ENCODE data around the gene ZDHHC14. TPM values are rescaled to one million over a fixed set of nuclear protein-coding genes. Genes with fewer than 3 reads are reported as not detected.

ZDHHC14 gene
- total and polyA plus RNA-seq, 2 of the 8 experiments (the other 6 are each of a cell fraction or from before 2014, with no cell fraction given) = 2.9 to 5.3 TPM

DNA sequence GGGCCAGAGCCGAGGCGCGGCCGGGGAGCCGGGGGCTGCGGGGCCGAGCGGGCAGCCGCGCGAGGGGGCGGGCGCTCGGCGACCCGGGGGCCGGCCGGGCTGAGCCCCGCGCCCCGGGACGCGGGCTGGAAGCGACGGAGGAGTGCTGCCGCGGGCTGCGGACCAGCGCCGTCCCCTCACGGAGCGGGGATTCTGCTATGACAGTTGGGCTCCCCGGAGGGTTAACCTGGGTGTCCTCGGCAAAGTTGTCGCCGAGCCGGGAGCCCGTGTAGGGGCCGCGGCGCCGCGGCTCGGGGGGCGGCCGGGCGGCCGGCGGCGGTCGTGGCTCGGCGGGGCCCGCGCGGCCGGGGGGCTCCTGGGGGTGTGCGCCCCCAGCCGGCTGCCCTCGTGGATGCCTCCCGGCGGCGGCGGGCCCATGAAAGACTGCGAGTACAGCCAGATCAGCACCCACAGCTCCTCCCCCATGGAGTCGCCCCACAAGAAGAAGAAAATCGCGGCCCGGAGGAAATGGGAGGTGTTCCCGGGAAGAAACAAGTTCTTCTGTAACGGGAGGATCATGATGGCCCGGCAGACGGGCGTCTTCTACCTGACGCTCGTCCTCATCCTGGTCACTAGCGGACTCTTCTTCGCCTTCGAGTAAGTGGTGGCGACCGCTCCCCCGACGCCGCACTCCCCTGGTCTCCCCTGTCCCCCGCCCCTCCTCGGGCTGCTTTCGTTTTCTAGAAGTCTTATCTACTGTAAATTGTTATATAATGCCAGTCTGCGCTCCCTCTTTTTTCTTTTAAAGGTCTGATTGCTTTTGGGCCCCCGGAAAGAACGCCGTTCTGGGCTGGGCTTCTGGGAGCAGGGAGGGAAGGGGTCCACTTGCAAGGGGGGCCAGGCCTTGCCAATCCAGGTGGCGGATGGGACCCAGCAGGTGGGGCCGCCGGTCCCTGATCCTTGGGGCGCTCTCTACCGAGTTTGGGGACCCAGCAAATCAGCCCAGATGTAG lies 936 bp downstream of the ZDHHC14 start:
- POLR2A ChIA-PET (ENCODE audit: partially characterized antibody) = no interaction called here
- no peak for FAIRE-seq
- peak overlapping the region in 1 of 4 experiments; percentile 53; a peak in 1 of 7 replicates for H3K9ac ChIP-seq (replicated peaks in 1 of 4; ENCODE audit: extremely low read depth in 1 of 4, low read depth in 3 of 4, low read length in 3 of 4)

More for the DNA sequence above, 936 bp downstream of the ZDHHC14 start:
- no peaks in the 10 kb centered on the region; a peak in 1 of 4 replicates for H3K79me2 ChIP-seq (ENCODE audit: control insufficient read depth in 1 of 2, insufficient read depth in 2 of 2, low read length in 2 of 2)
- H3K4me1 ChIP-seq (replicated peaks in 1 of 4; ENCODE audit: control insufficient read depth in 3 of 4, insufficient read depth in 4 of 4, low read length in 3 of 4) = peaks cover 0 to 4% (median 2%) of the 10 kb centered on the region in 4 experiments; a peak in 4 of 7 replicates
- H3K23me2 ChIP-seq (ENCODE audit: low read depth, low read length) = no peaks in the 10 kb centered on the region; the same call in 1 of the 2 replicates
- H4K20me1 ChIP-seq (replicated peaks in 1 of 2; ENCODE audit: control insufficient read depth in 1 of 2, insufficient read depth in 2 of 2, low read length in 2 of 2) = no peaks in the 10 kb centered on the region
- no peak overlapping the region for H3K14ac ChIP-seq (ENCODE audit: insufficient read length)
- no peak overlapping the region for H2BK15ac ChIP-seq (ENCODE audit: low read length)
- no peak overlapping the region for H3K23ac ChIP-seq (ENCODE audit: insufficient read length)
- CTCF ChIA-PET (ENCODE audit: partially characterized antibody) = interaction anchor here (1.1 kb wide), 1 partner anchor 67 kb away, joined by 3 read pairs; no protein-coding TSS in a partner anchor
- peak in 1 of 2 experiments; percentile 60 for DNase-seq (ENCODE audit: low read depth in 1 of 2, low spot score in 2 of 2)
- peak overlapping the region; percentile 28; the same call in 1 of the 2 replicates for H4K8ac ChIP-seq (ENCODE audit: extremely low read depth, insufficient read depth, low read length)
- peak overlapping the region; percentile 51; the same call in 1 of the 2 replicates for H2AFZ ChIP-seq (ENCODE audit: low read length)
- H4K5ac ChIP-seq (ENCODE audit: insufficient read length, low read depth, low read length) = no peak overlapping the region
- no peak overlapping the region for H2AK5ac ChIP-seq (ENCODE audit: low read depth, low read length)
- H3K9me3 ChIP-seq (ENCODE audit: insufficient read depth in 2 of 2, low read depth in 1 of 2, low read length in 1 of 2) = no peaks in the 10 kb centered on the region
- H3K18ac ChIP-seq (ENCODE audit: extremely low read depth, low read length) = no peak overlapping the region
- peak overlapping the region; percentile 53 to 83 (median 65) for H3K4me3 ChIP-seq (ENCODE audit: extremely low read depth in 1 of 4, insufficient read depth in 2 of 4, low read depth in 3 of 4, low read length in 4 of 4)
- no peaks in the 10 kb centered on the region for H3K36me3 ChIP-seq (ENCODE audit: control insufficient read depth in 2 of 4, insufficient read depth in 4 of 4, low read length in 3 of 4)
- peaks cover 5 to 19% (median 11%) of the 10 kb centered on the region in 4 experiments; a peak in 6 of 7 replicates for H3K27me3 ChIP-seq (replicated peaks in 1 of 4; ENCODE audit: control insufficient read depth in 3 of 4, extremely low read depth in 1 of 4, insufficient read depth in 3 of 4, low read length in 3 of 4)
- no peak overlapping the region for H2BK5ac ChIP-seq (ENCODE audit: low read depth, low read length)
- no peak overlapping the region for H3K27ac ChIP-seq (ENCODE audit: low read depth, low read length)
- 2% methylated on average over 21 of the region's 96 CpGs; no CpG with 5 or more reads in 1 of the 2 experiments for WGBS, 2 experiments (ENCODE audit: extremely low coverage in 1 of 2, insufficient coverage in 1 of 2, insufficient read length in 1 of 2, insufficient replicate concordance in 2 of 2, low coverage in 1 of 2, low lambda C conversion rate in 2 of 2, missing lambda C conversion rate in 1 of 2)
- H4K91ac ChIP-seq (replicated peaks; ENCODE audit: insufficient read length, low read length) = no peak overlapping the region
- H2BK12ac ChIP-seq (ENCODE audit: low read depth, low read length) = no peak overlapping the region
- H3K79me1 ChIP-seq (ENCODE audit: low read depth, low read length) = no peaks in the 10 kb centered on the region
- TF ChIP-seq KDM4A (IDR thresholded peaks at IDR 0.05; ENCODE audit: low read depth, low read length, severe bottlenecking) (peak; percentile 35), EZH2 (IDR thresholded peaks at IDR 0.05; ENCODE audit: low read depth, low read length, severe bottlenecking) (peak; percentile 51), BACH1 (IDR thresholded peaks at IDR 0.05; ENCODE audit: low read length) (no peak)
- H3K4ac ChIP-seq (replicated peaks; ENCODE audit: insufficient read length, low read depth, low read length) = no peak overlapping the region
- peak overlapping the region; percentile 73 to 88 for H3K4me2 ChIP-seq (ENCODE audit: insufficient read depth in 1 of 2, low read depth in 2 of 2, low read length in 2 of 2)
- H2BK20ac ChIP-seq (ENCODE audit: low read length) = no peak overlapping the region
- no peak overlapping the region for H2BK120ac ChIP-seq (replicated peaks; ENCODE audit: low read depth, low read length)
- H3K56ac ChIP-seq (replicated peaks; ENCODE audit: insufficient read length, low read depth, low read length) = no peak overlapping the region
